Hepatocyte (in vitro differentiated cells): Measurements from ENCODE around the gene SHCBP1L. TPM values are rescaled to one million over a fixed set of nuclear protein-coding genes. Genes with fewer than 3 reads are reported as not detected.

Source experiments
- DNase-seq: peaks from one replicate; pipeline ENCODE4 v3.0.0-alpha.2; 2016; ENCODE audit warnings: low spot score
- H2AFZ ChIP-seq: fragments of 200-600 bp; sonication (generic); 2 replicates; pipeline ENCODE4 v1.6.0; 2016; ENCODE audit warnings: antibody characterized with exemption, mild to moderate bottlenecking
- H3K27ac ChIP-seq: fragments of 200-600 bp; sonication (generic); 2 replicates; pipeline ENCODE4 v1.5.1; 2016; ENCODE audit warnings: mild to moderate bottlenecking
- H3K27me3 ChIP-seq: fragments of 200-600 bp; sonication (generic); 2 replicates; pipeline ENCODE4 v1.6.1; 2016
- H3K36me3 ChIP-seq: fragments of 200-600 bp; sonication (generic); replicated peaks from 2 replicates; pipeline ENCODE4 v1.5.1; 2016; ENCODE audit warnings: low read depth; ENCODE audit not compliant: insufficient read depth
- H3K4me1 ChIP-seq: fragments of 200-600 bp; sonication (generic); 2 replicates; pipeline ENCODE4 v1.5.1; 2016; ENCODE audit warnings: mild to moderate bottlenecking, moderate library complexity; ENCODE audit not compliant: insufficient read depth
- H3K4me2 ChIP-seq: fragments of 200-600 bp; sonication (generic); 2 replicates; pipeline ENCODE4 v1.6.0; 2016
- H3K4me3 ChIP-seq: fragments of 200-600 bp; sonication (generic); 2 replicates; pipeline ENCODE4 v1.5.1; 2016; ENCODE audit warnings: mild to moderate bottlenecking
- H3K79me2 ChIP-seq: fragments of 200-600 bp; sonication (generic); 2 replicates; pipeline ENCODE4 v1.6.0; 2017; ENCODE audit warnings: mild to moderate bottlenecking
- H3K9me2 ChIP-seq: fragments of 200-600 bp; sonication (generic); replicated peaks from 2 replicates; pipeline ENCODE4 v1.6.0; 2017; ENCODE audit warnings: mild to moderate bottlenecking; ENCODE audit not compliant: insufficient read depth
- H3K9me3 ChIP-seq: fragments of 200-600 bp; sonication (generic); 2 replicates; pipeline ENCODE4 v1.5.1; 2016; ENCODE audit warnings: low read depth, mild to moderate bottlenecking
- H4K20me1 ChIP-seq: fragments of 200-600 bp; sonication (generic); 2 replicates; pipeline ENCODE4 v1.6.0; 2016; ENCODE audit warnings: mild to moderate bottlenecking; ENCODE audit not compliant: insufficient read depth, poor library complexity, severe bottlenecking
- EZH2 ChIP-seq: fragments of 200-600 bp; sonication (generic); IDR thresholded peaks from 2 replicates; pipeline ENCODE4 v1.6.1; 2016; ENCODE audit warnings: antibody characterized with exemption, mild to moderate bottlenecking, borderline replicate concordance
- EZH2phosphoT487 ChIP-seq: fragments of 200-600 bp; sonication (generic); IDR thresholded peaks from one replicate; pipeline ENCODE4 v1.6.1; 2018; ENCODE audit warnings: antibody characterized with exemption, mild to moderate bottlenecking, low read depth, moderate library complexity; ENCODE audit not compliant: unreplicated experiment, severe bottlenecking
- WGBS: methylation state at CpG from one replicate; pipeline ENCODE4 v1.1.6; 2016; ENCODE audit warnings: low lambda C conversion rate; ENCODE audit errors: missing lambda C conversion rate; 5-methylcytosine and 5-hydroxymethylcytosine counted together
- polyA plus RNA-seq: library from polyadenylated mRNA; unstranded; fragments of >200 nt; fragmentation: Nextera tagmentation; extraction: Ambion mirVana; gene quantifications from 2 replicates; pipeline ENCODE4 v1.2.1, GENCODE V29; 2016
- total RNA-seq: library from RNA; depleted of rRNA; stranded (reverse); fragments of >200 nt; gene quantifications from 2 replicates; pipeline ENCODE4 v1.2.3, GENCODE V29; 2014
- TF ChIP-seq, protein P1 (sequence below): fragments of 200-600 bp; sonication (generic); IDR thresholded peaks from 2 replicates; pipeline ENCODE4 v1.5.1; 2016; ENCODE audit warnings: antibody characterized with exemption, mild to moderate bottlenecking; ENCODE audit not compliant: poor library complexity

Gene SHCBP1L
- total and polyA plus RNA-seq, 2 experiments from 2014 or later = not detected

GRCh38 chr1:182884872-182885271, 68.1 kb downstream of the SHCBP1L start:
- Histone ChIP-seq H3K27ac (no peak overlapping the region), H3K9me2 (no peaks in the 10 kb centered on the region)

GRCh38 chr1:182877842-182878241, 75.1 kb downstream of the SHCBP1L start:
- Histone ChIP-seq H3K4me3 (no peak overlapping the region), H4K20me1 (peaks cover 6% of the 10 kb centered on the region), H3K4me1 (no peaks in the 10 kb centered on the region), H3K27me3 (no peaks in the 10 kb centered on the region), H3K9me3 (no peaks in the 10 kb centered on the region), H3K27ac (no peak overlapping the region), H3K36me3 (peaks cover 28% of the 10 kb centered on the region), H3K4me2 (no peak overlapping the region), H3K9me2 (no peaks in the 10 kb centered on the region), H3K79me2 (peaks cover 23% of the 10 kb centered on the region), H2AFZ (no peak overlapping the region)
- no peak for DNase-seq
- TF ChIP-seq EZH2phosphoT487 (no peak), EZH2 (no peak)
- TF ChIP-seq, protein P1, sequence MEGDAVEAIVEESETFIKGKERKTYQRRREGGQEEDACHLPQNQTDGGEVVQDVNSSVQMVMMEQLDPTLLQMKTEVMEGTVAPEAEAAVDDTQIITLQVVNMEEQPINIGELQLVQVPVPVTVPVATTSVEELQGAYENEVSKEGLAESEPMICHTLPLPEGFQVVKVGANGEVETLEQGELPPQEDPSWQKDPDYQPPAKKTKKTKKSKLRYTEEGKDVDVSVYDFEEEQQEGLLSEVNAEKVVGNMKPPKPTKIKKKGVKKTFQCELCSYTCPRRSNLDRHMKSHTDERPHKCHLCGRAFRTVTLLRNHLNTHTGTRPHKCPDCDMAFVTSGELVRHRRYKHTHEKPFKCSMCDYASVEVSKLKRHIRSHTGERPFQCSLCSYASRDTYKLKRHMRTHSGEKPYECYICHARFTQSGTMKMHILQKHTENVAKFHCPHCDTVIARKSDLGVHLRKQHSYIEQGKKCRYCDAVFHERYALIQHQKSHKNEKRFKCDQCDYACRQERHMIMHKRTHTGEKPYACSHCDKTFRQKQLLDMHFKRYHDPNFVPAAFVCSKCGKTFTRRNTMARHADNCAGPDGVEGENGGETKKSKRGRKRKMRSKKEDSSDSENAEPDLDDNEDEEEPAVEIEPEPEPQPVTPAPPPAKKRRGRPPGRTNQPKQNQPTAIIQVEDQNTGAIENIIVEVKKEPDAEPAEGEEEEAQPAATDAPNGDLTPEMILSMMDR = no peak
- 96% methylated on average over 7 of the region's 7 CpGs for WGBS

More at GRCh38 chr1:182884872-182885271, 68.1 kb downstream of the SHCBP1L start:
- TF ChIP-seq EZH2 (no peak), EZH2phosphoT487 (no peak)
- TF ChIP-seq, protein P1 = no peak
- Histone ChIP-seq H2AFZ (no peak overlapping the region), H3K27me3 (no peaks in the 10 kb centered on the region), H3K4me3 (no peak overlapping the region), H3K9me3 (no peaks in the 10 kb centered on the region), H3K36me3 (peaks cover 27% of the 10 kb centered on the region), H3K4me1 (no peaks in the 10 kb centered on the region), H3K4me2 (no peak overlapping the region), H3K79me2 (peaks cover 16% of the 10 kb centered on the region), H4K20me1 (peaks cover 12% of the 10 kb centered on the region)
- DNase-seq = no peak

DNA sequence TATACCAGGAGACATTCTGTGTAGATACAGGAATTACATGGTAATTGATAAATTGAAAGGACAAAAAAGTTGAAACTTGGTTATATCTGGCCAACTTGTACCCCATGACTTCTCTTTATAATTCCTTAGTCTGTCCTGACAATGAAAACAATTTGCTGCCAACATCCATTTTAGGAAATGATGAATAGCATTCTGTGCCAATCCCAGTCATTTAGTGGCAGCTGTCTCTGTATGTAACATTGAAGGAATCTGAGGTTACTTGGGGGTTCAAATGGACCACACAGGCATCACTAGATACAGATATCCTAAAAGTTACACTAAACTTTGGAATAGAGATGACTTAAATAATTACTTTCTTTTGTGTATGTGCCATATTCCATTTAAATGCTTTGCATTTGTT, 75.6 kb downstream of the SHCBP1L start:
- H3K4me3 ChIP-seq = no peak overlapping the region
- H3K4me2 ChIP-seq = no peak overlapping the region
- peaks cover 26% of the 10 kb centered on the region for H3K36me3 ChIP-seq
- H3K9me3 ChIP-seq = no peaks in the 10 kb centered on the region
- H4K20me1 ChIP-seq = peaks cover 5% of the 10 kb centered on the region
- TF ChIP-seq, protein P1 = no peak
- TF ChIP-seq EZH2 = no peak
- TF ChIP-seq EZH2phosphoT487 = no peak
- no peaks in the 10 kb centered on the region for H3K27me3 ChIP-seq
- H3K79me2 ChIP-seq = peaks cover 23% of the 10 kb centered on the region
- no peak overlapping the region for H2AFZ ChIP-seq
- no peak for DNase-seq
- H3K4me1 ChIP-seq = no peaks in the 10 kb centered on the region
- no peaks in the 10 kb centered on the region for H3K9me2 ChIP-seq
- H3K27ac ChIP-seq = no peak overlapping the region

DNA sequence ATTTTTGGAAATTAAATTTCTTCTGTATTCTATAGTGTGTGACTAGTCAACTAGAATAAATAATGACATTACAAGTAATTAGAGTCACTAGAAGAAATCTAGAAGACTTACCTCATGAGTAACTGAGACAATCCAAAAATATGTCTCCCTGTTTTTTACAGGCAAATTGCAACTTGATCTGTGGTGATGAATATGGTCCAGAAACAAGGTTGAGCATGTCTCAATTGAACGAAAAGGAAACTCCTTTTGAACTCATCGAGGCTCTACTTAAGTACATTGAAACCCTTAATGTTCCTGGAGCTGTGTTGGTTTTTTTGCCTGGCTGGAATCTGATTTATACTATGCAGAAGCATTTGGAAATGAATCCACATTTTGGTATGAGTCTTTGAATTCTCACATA, 77.1 kb downstream of the SHCBP1L start:
- Histone ChIP-seq H3K9me2 (no peaks in the 10 kb centered on the region), H3K4me1 (no peaks in the 10 kb centered on the region), H3K36me3 (peaks cover 12% of the 10 kb centered on the region), H2AFZ (no peak overlapping the region), H3K4me2 (no peak overlapping the region), H3K9me3 (no peaks in the 10 kb centered on the region), H3K27me3 (no peaks in the 10 kb centered on the region), H3K79me2 (peaks cover 18% of the 10 kb centered on the region), H3K27ac (no peak overlapping the region), H4K20me1 (peaks cover 13% of the 10 kb centered on the region), H3K4me3 (no peak overlapping the region)
- no peak for TF ChIP-seq EZH2
- no peak for TF ChIP-seq EZH2phosphoT487
- TF ChIP-seq, protein P1 = no peak
- WGBS = 97% methylated on average over 2 of the region's 2 CpGs
- no peak for DNase-seq
